ENCODE results near the gene PHLDB1.
"Not testable (repeated sequence)": the region's sequence is repeated elsewhere in the genome, so short reads cannot be mapped to it uniquely, and the experiment has no call there.

DNA sequence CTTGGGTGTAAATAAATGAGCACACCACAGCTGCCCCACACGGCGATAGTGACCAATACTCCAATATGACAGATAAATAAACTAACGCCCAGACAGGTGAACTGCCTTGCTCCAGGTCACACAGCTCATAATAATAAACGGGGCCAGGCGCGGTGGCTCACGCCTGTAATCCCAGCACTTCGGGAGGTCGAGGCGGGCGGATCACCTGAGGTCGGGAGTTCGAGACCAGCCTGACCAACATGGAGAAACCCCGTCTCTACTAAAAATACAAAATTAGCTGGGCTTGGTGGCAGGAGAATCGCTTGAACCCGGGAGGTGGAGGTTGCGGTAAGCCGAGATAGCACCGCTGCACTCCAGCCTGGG lies 4.0 kb downstream of the PHLDB1 start:
- TF ChIP-seq EZH2phosphoT487 (IDR thresholded peaks at IDR 0.05; ENCODE audit: borderline replicate concordance, low read depth); TAF1 (IDR thresholded peaks at IDR 0.05; ENCODE audit: borderline replicate concordance, low read depth, low read length); JUND (IDR thresholded peaks at IDR 0.05); POLR2AphosphoS5 (IDR thresholded peaks at IDR 0.05; ENCODE audit: low read depth, low read length); RCOR1 (IDR thresholded peaks at IDR 0.05; ENCODE audit: low read length); TEAD4 (IDR thresholded peaks at IDR 0.05; ENCODE audit: borderline replicate concordance, insufficient read depth); SMC3 (IDR thresholded peaks at IDR 0.05; ENCODE audit: low read depth, low read length); RFX5 (IDR thresholded peaks at IDR 0.05; ENCODE audit: low read length): not testable (repeated sequence)
- TF ChIP-seq, protein P1, sequence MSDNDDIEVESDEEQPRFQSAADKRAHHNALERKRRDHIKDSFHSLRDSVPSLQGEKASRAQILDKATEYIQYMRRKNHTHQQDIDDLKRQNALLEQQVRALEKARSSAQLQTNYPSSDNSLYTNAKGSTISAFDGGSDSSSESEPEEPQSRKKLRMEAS (IDR thresholded peaks at IDR 0.05; ENCODE audit: low read depth), result not testable (repeated sequence)
- TF ChIP-seq, protein P2, sequence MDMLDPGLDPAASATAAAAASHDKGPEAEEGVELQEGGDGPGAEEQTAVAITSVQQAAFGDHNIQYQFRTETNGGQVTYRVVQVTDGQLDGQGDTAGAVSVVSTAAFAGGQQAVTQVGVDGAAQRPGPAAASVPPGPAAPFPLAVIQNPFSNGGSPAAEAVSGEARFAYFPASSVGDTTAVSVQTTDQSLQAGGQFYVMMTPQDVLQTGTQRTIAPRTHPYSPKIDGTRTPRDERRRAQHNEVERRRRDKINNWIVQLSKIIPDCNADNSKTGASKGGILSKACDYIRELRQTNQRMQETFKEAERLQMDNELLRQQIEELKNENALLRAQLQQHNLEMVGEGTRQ (IDR thresholded peaks at IDR 0.05; ENCODE audit: borderline replicate concordance, low read depth, low read length), result not testable (repeated sequence)
- TF ChIP-seq, protein P3, sequence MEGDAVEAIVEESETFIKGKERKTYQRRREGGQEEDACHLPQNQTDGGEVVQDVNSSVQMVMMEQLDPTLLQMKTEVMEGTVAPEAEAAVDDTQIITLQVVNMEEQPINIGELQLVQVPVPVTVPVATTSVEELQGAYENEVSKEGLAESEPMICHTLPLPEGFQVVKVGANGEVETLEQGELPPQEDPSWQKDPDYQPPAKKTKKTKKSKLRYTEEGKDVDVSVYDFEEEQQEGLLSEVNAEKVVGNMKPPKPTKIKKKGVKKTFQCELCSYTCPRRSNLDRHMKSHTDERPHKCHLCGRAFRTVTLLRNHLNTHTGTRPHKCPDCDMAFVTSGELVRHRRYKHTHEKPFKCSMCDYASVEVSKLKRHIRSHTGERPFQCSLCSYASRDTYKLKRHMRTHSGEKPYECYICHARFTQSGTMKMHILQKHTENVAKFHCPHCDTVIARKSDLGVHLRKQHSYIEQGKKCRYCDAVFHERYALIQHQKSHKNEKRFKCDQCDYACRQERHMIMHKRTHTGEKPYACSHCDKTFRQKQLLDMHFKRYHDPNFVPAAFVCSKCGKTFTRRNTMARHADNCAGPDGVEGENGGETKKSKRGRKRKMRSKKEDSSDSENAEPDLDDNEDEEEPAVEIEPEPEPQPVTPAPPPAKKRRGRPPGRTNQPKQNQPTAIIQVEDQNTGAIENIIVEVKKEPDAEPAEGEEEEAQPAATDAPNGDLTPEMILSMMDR (IDR thresholded peaks at IDR 0.05), result not testable (repeated sequence)
- TF ChIP-seq, protein P4, sequence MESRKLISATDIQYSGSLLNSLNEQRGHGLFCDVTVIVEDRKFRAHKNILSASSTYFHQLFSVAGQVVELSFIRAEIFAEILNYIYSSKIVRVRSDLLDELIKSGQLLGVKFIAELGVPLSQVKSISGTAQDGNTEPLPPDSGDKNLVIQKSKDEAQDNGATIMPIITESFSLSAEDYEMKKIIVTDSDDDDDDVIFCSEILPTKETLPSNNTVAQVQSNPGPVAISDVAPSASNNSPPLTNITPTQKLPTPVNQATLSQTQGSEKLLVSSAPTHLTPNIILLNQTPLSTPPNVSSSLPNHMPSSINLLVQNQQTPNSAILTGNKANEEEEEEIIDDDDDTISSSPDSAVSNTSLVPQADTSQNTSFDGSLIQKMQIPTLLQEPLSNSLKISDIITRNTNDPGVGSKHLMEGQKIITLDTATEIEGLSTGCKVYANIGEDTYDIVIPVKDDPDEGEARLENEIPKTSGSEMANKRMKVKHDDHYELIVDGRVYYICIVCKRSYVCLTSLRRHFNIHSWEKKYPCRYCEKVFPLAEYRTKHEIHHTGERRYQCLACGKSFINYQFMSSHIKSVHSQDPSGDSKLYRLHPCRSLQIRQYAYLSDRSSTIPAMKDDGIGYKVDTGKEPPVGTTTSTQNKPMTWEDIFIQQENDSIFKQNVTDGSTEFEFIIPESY (IDR thresholded peaks at IDR 0.05; ENCODE audit: borderline replicate concordance, low read depth), result not testable (repeated sequence)

All from SK-N-SH (cell line).